MM.1S (cell line): ENCODE measurements around the gene MED13L.

Experiments used
- DNase-seq: peaks from one replicate; pipeline ENCODE4 v3.0.0-alpha.2; 2015
- H2AFZ ChIP-seq: fragments of 300-600 bp; sonication (generic); 2 replicates; pipeline ENCODE4 v1.6.0; 2016; ENCODE audit warnings: antibody characterized with exemption, low read length
- H3F3A ChIP-seq: fragments of 300-600 bp; sonication (generic); 2 replicates; pipeline ENCODE4 v1.6.1; 2016; ENCODE audit warnings: mild to moderate bottlenecking, antibody characterized with exemption, low read length, moderate library complexity, mixed read lengths; ENCODE audit not compliant: insufficient read depth
- H3K27ac ChIP-seq: fragments of 300-600 bp; sonication (generic); 2 replicates; pipeline ENCODE4 v1.5.1; 2016; ENCODE audit warnings: mild to moderate bottlenecking, low read length
- H3K27me3 ChIP-seq: fragments of 300-600 bp; sonication (generic); replicated peaks from 2 replicates; pipeline ENCODE4 v1.6.0; 2016; ENCODE audit warnings: low read length; ENCODE audit not compliant: insufficient read depth
- H3K36me3 ChIP-seq: fragments of 300-600 bp; sonication (generic); replicated peaks from 2 replicates; pipeline ENCODE4 v1.6.1; 2016; ENCODE audit warnings: mild to moderate bottlenecking, low read length, mixed read lengths; ENCODE audit not compliant: insufficient read depth
- H3K4me1 ChIP-seq: fragments of 300-600 bp; sonication (generic); 2 replicates; pipeline ENCODE4 v1.6.1; 2016; ENCODE audit warnings: low read length, mixed read lengths
- H3K4me2 ChIP-seq: fragments of 300-600 bp; sonication (generic); 2 replicates; pipeline ENCODE4 v1.6.0; 2016; ENCODE audit warnings: low read depth, low read length
- H3K4me3 ChIP-seq: fragments of 300-600 bp; sonication (generic); 2 replicates; pipeline ENCODE4 v1.5.1; 2016; ENCODE audit warnings: low read length, mixed read lengths
- H3K79me2 ChIP-seq: fragments of 300-600 bp; sonication (generic); 2 replicates; pipeline ENCODE4 v1.6.1; 2016; ENCODE audit warnings: mixed run types, low read length, mixed read lengths
- H3K9ac ChIP-seq: fragments of 300-600 bp; sonication (generic); 2 replicates; pipeline ENCODE4 v1.6.1; 2016; ENCODE audit warnings: low read length, mixed read lengths
- H3K9me2 ChIP-seq: fragments of 300-600 bp; sonication (generic); replicated peaks from 2 replicates; pipeline ENCODE4 v1.6.1; 2016; ENCODE audit warnings: mild to moderate bottlenecking, low read length, mixed read lengths; ENCODE audit not compliant: insufficient read depth
- H3K9me3 ChIP-seq: fragments of 300-600 bp; sonication (generic); replicated peaks from 2 replicates; pipeline ENCODE4 v1.6.1; 2016; ENCODE audit warnings: mild to moderate bottlenecking, low read length, mixed read lengths; ENCODE audit not compliant: insufficient read depth
- H4K20me1 ChIP-seq: fragments of 300-600 bp; sonication (generic); 2 replicates; pipeline ENCODE4 v1.6.1; 2016; ENCODE audit warnings: mild to moderate bottlenecking, low read length, moderate library complexity, mixed read lengths; ENCODE audit not compliant: insufficient read depth
- EZH2 ChIP-seq: fragments of 300-600 bp; sonication (generic); optimal IDR thresholded peaks from 2 replicates; pipeline ENCODE3; 2017; ENCODE audit warnings: low read depth, mild to moderate bottlenecking, antibody characterized with exemption, low read length, mixed read lengths
- EZH2phosphoT487 ChIP-seq: fragments of 300-600 bp; sonication (generic); IDR thresholded peaks from 2 replicates; pipeline ENCODE4 v1.6.1; 2018; ENCODE audit warnings: antibody characterized with exemption, low read length
- TF ChIP-seq, protein P1 (sequence below): fragments of 300-600 bp; sonication (generic); IDR thresholded peaks from 2 replicates; pipeline ENCODE4 v1.5.1; 2016; ENCODE audit warnings: antibody characterized with exemption, low read length, mixed read lengths

The MED13L gene

DNA sequence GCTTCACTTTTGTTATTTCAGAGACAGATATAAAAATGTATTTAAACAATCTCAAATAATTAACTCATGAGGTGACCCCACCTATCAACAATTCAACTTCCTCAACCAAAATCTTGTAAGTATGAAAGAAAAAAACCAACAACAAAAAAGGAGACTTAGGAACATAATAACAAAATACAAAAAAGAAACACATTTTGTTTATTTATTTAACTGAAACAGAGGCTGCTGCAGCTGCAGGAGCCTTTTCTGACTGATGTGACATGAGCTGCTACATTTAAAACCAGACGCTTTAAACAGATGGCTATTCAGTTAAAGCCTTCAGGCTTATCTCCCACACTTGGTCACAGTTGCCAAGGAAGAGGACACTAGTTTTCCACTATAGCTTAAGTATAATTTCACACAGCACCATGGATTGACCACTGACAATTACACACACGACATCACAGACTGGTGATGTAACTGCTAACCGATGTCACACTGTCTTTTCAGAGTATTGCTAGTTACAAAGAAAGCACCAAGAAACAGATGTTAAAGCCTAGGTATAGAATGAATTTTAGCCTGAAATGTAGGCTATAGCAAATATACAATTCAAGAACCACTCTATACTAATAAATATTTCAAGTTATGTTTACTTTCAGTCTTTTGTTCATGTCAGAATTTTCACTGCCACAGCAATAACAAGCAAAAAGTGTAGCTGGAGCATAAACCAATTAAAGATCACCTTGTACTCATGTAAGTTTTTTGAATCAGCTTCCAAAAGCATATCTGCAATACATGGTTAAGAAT, 113.0 kb downstream of the MED13L start:
- no peak overlapping the region for H3K4me2 ChIP-seq
- no peak for DNase-seq

DNA sequence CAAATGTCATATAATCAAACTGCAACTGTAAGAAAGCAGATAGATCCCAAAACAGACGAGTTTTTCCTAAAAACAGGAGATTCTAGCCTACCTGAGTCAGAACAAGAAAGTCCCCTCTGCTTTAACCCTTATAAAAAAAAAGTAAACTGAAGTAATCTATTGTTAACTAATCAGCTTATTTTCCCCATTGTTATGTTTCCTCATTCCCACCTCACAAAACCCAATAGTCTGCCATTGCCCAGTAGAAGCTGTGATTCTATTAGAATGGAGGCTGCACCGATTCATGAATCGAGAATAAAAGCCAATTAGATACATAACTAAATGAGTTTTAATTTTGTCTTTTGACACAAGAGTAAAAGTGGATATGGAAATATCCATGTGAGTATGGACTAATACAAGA, 115.4 kb downstream of the MED13L start:
- Histone ChIP-seq H3K79me2 (peaks cover 100% of the 10 kb centered on the region), H3F3A (no peaks in the 10 kb centered on the region), H3K9me3 (no peaks in the 10 kb centered on the region), H3K4me3 (no peak overlapping the region), H2AFZ (no peak overlapping the region), H3K4me1 (peaks cover 3% of the 10 kb centered on the region; the same call in 1 of the 2 replicates), H3K27me3 (no peaks in the 10 kb centered on the region), H3K9ac (no peak overlapping the region), H4K20me1 (peaks cover 52% of the 10 kb centered on the region), H3K4me2 (no peak overlapping the region), H3K36me3 (no peaks in the 10 kb centered on the region), H3K27ac (no peak overlapping the region), H3K9me2 (no peaks in the 10 kb centered on the region)
- TF ChIP-seq, protein P1, sequence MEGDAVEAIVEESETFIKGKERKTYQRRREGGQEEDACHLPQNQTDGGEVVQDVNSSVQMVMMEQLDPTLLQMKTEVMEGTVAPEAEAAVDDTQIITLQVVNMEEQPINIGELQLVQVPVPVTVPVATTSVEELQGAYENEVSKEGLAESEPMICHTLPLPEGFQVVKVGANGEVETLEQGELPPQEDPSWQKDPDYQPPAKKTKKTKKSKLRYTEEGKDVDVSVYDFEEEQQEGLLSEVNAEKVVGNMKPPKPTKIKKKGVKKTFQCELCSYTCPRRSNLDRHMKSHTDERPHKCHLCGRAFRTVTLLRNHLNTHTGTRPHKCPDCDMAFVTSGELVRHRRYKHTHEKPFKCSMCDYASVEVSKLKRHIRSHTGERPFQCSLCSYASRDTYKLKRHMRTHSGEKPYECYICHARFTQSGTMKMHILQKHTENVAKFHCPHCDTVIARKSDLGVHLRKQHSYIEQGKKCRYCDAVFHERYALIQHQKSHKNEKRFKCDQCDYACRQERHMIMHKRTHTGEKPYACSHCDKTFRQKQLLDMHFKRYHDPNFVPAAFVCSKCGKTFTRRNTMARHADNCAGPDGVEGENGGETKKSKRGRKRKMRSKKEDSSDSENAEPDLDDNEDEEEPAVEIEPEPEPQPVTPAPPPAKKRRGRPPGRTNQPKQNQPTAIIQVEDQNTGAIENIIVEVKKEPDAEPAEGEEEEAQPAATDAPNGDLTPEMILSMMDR: no peak
- TF ChIP-seq EZH2phosphoT487: no peak
- no peak for TF ChIP-seq EZH2
- no peak for DNase-seq

More for the DNA sequence above, 113.0 kb downstream of the MED13L start:
- Histone ChIP-seq H3K36me3 (no peaks in the 10 kb centered on the region), H4K20me1 (peaks cover 46% of the 10 kb centered on the region), H3K9me3 (no peaks in the 10 kb centered on the region), H3F3A (no peaks in the 10 kb centered on the region), H3K9ac (no peak overlapping the region), H3K9me2 (no peaks in the 10 kb centered on the region), H2AFZ (no peak overlapping the region), H3K27ac (no peak overlapping the region), H3K27me3 (no peaks in the 10 kb centered on the region), H3K79me2 (peaks cover 100% of the 10 kb centered on the region), H3K4me3 (no peak overlapping the region), H3K4me1 (peaks cover 3% of the 10 kb centered on the region; the same call in 1 of the 2 replicates)
- TF ChIP-seq EZH2: no peak
- TF ChIP-seq EZH2phosphoT487: no peak
- TF ChIP-seq, protein P1: no peak

DNA sequence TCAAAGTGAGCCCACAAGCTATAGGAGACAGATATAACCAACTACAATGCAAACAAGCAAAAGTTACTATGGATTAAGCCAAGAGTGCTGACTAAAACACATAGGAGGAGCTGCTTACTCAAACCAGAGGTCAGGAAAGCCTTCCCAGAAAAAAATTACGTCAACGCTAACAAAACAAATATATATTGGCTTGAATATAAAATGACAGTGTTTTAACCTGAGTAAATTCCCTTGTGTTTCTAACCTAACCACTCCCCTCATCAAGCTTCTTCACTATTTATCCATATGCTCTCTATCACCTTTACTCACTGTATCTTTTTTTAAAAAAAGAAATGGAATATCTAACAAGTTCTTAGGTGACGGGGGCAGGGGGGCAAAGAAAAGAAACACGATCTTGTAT, 115.9 kb downstream of the MED13L start:
- H3K9me3 ChIP-seq: no peaks in the 10 kb centered on the region
- no peak overlapping the region for H2AFZ ChIP-seq
- no peak for DNase-seq
- no peaks in the 10 kb centered on the region for H3F3A ChIP-seq
- H3K9ac ChIP-seq: no peak overlapping the region
- H3K4me2 ChIP-seq: no peak overlapping the region
- H4K20me1 ChIP-seq: peaks cover 51% of the 10 kb centered on the region
- TF ChIP-seq, protein P1: no peak
- TF ChIP-seq EZH2phosphoT487 (no peak), EZH2 (no peak)
- H3K9me2 ChIP-seq: no peaks in the 10 kb centered on the region
- H3K4me1 ChIP-seq: peaks cover 3% of the 10 kb centered on the region; the same call in 1 of the 2 replicates
- H3K27me3 ChIP-seq: no peaks in the 10 kb centered on the region
- no peak overlapping the region for H3K27ac ChIP-seq
- H3K4me3 ChIP-seq: no peak overlapping the region
- H3K36me3 ChIP-seq: no peaks in the 10 kb centered on the region
- H3K79me2 ChIP-seq: peaks cover 100% of the 10 kb centered on the region
